A549 (cell line): Measurements from ENCODE around the gene ANXA10. TPM values are rescaled to one million over a fixed set of nuclear protein-coding genes. Genes with fewer than 3 reads are reported as not detected.

ENCODE experiments used
- ATAC-seq, 2 experiments: fragments of 200-7000 bp in 1 of 2; fragments of >200 bp in 1 of 2; cut with Nextera tagmentation in 1 of 2; cut with Tn5 transposase in 1 of 2; 3 replicates each; pipeline versions ENCODE4 v1.8.0 to v1.9.1; 2018 to 2020; ENCODE audit warnings: mild to moderate bottlenecking in 1 of 2, moderate library complexity in 1 of 2
- CTCF ChIA-PET: fragments of 300-600 bp; sonication (Branson Sonifier 250); formaldehyde crosslinking; extraction: SDS; loops from one replicate; lab custom pipeline; 2021; ENCODE audit warnings: antibody characterized with exemption, inconsistent platforms; lab: Yijun Ruan, JAX
- POLR2A ChIA-PET: fragments of 350-600 bp; formaldehyde crosslinking; extraction: SDS; loops from one replicate; lab custom pipeline; 2021; ENCODE audit warnings: antibody characterized with exemption, inconsistent platforms; lab: Yijun Ruan, JAX
- DNase-seq, 2 experiments: peaks; one replicate each; pipeline versions ENCODE4 v3.0.0 to v3.0.0-alpha.2; 2011 to 2016; ENCODE audit warnings: low read depth in 1 of 2, low spot score in 1 of 2
- FAIRE-seq: peaks from 2 replicates; lab custom pipeline; 2011; peaks lifted over from hg19 to GRCh38; lab: Jason Lieb, UNC
- H3K27ac ChIP-seq, 2 experiments: fragments of >200 bp; sonication (Bioruptor Twin); formaldehyde crosslinking; 3 replicates each; pipeline ENCODE4 v1.5.1; 2016 to 2017
- H3K4me1 ChIP-seq: fragments of >200 bp; sonication (Bioruptor Twin); formaldehyde crosslinking; 3 replicates; pipeline ENCODE4 v1.6.1; 2016
- H3K4me2 ChIP-seq: fragments of >200 bp; sonication (Bioruptor Twin); formaldehyde crosslinking; 3 replicates; pipeline ENCODE4 v1.6.1; 2016
- H3K4me3 ChIP-seq: fragments of >200 bp; sonication (Bioruptor Twin); formaldehyde crosslinking; 3 replicates; pipeline ENCODE4 v1.5.1; 2016
- H3K9me3 ChIP-seq: fragments of >200 bp; sonication (Bioruptor Twin); formaldehyde crosslinking; 3 replicates; pipeline ENCODE4 v1.6.1; 2016
- BCL3 ChIP-seq: fragments of >200 bp; sonication (Bioruptor Twin); formaldehyde crosslinking; IDR thresholded peaks from 3 replicates; pipeline ENCODE4 v1.6.1; 2016
- BHLHE40 ChIP-seq: IDR thresholded peaks from 2 replicates; pipeline ENCODE4 v1.6.1; 2012; ENCODE audit warnings: low read depth, low read length, inconsistent platforms
- CBX8 ChIP-seq: fragments of 200-600 bp; sonication (generic); IDR thresholded peaks from 2 replicates; pipeline ENCODE4 v1.6.1; 2016
- CTCF ChIP-seq: fragments of >200 bp; sonication (Bioruptor Twin); formaldehyde crosslinking; IDR thresholded peaks from 3 replicates; pipeline ENCODE4 v1.5.1; 2016
- EHF ChIP-seq: fragments of 250-450 bp; sonication (Bioruptor Pico); IDR thresholded peaks from 2 replicates; pipeline ENCODE4 v1.5.0; 2020; ENCODE audit warnings: mild to moderate bottlenecking
- EHMT2 ChIP-seq: fragments of 200-600 bp; sonication (generic); IDR thresholded peaks from 2 replicates; pipeline ENCODE4 v1.6.1; 2016; ENCODE audit warnings: antibody characterized with exemption, low read depth, mild to moderate bottlenecking, moderate library complexity
- GATA3 ChIP-seq: IDR thresholded peaks from 2 replicates; pipeline ENCODE4 v1.6.1; 2012; ENCODE audit warnings: borderline replicate concordance
- HMGXB4 ChIP-seq: fragments of 250-450 bp; sonication (Bioruptor Pico); IDR thresholded peaks from 2 replicates; pipeline ENCODE4 v1.5.0; 2021; ENCODE audit warnings: mild to moderate bottlenecking, moderate library complexity, borderline replicate concordance
- HOXB5 ChIP-seq: fragments of 250-450 bp; sonication (Bioruptor Pico); IDR thresholded peaks from 2 replicates; pipeline ENCODE4 v1.5.0; 2020; ENCODE audit warnings: mild to moderate bottlenecking, moderate library complexity
- JUNB ChIP-seq: fragments of >200 bp; sonication (Bioruptor Twin); formaldehyde crosslinking; IDR thresholded peaks from 2 replicates; pipeline ENCODE4 v1.6.1; 2016
- MAX ChIP-seq: IDR thresholded peaks from 2 replicates; pipeline ENCODE4 v1.6.1; 2012
- PBX3 ChIP-seq: IDR thresholded peaks from 2 replicates; pipeline ENCODE4 v1.6.1; 2012
- RAD21 ChIP-seq, 2 experiments: fragments of >200 bp in 1 of 2; sonication (Bioruptor Twin) in 1 of 2; formaldehyde crosslinking in 1 of 2; IDR thresholded peaks in 1 of 2; conservative IDR thresholded peaks in 1 of 2; 2 replicates in 1 of 2; 3 replicates in 1 of 2; pipeline ENCODE4 v1.6.1; 2012 to 2018; ENCODE audit warnings: inconsistent platforms in 1 of 2
- REST ChIP-seq: fragments of 200-600 bp; sonication (generic); IDR thresholded peaks from 2 replicates; pipeline ENCODE4 v1.6.1; 2016; ENCODE audit warnings: antibody characterized with exemption, mild to moderate bottlenecking, moderate library complexity
- RFX5 ChIP-seq: fragments of 450-650 bp; IDR thresholded peaks from 2 replicates; pipeline ENCODE4 v1.7.1; 2014; ENCODE audit warnings: antibody characterized with exemption, mild to moderate bottlenecking, moderate library complexity
- SMC3 ChIP-seq: fragments of >200 bp; sonication (Bioruptor Twin); formaldehyde crosslinking; IDR thresholded peaks from 3 replicates; pipeline ENCODE4 v1.6.1; 2018; ENCODE audit warnings: inconsistent platforms
- TP53 ChIP-seq: fragments of 250-450 bp; sonication (Bioruptor Pico); IDR thresholded peaks from 2 replicates; pipeline ENCODE4 v1.5.0; 2021; ENCODE audit warnings: mild to moderate bottlenecking, moderate library complexity
- WGBS: methylation state at CpG from one replicate; pipeline ENCODE4 v1.1.6; 2017; ENCODE audit errors: missing lambda C conversion rate; 5-methylcytosine and 5-hydroxymethylcytosine counted together
- polyA plus RNA-seq, 4 experiments: library from polyadenylated mRNA; depleted of rRNA in 3 of 4; stranded (reverse); fragments of >200 nt; fragmentation: RNase III in 1 of 4; extraction: RNeasy Plus Mini Kit Qiagen cat#74134 plus additional on column Dnase treatment in 1 of 4; gene quantifications; 2 replicates in 3 of 4; 3 replicates in 1 of 4; pipeline ENCODE4 v1.2.3, GENCODE V29; 2011 to 2017

ANXA10 gene
- polyA plus RNA-seq, 2 of the 4 experiments (the other 2 are of a cell fraction), result 1.7 to 4.0 TPM

GRCh38 chr4:168152837-168153500 is 60.6 kb downstream of the ANXA10 start (continued):
- no peak for TF ChIP-seq REST
- TF ChIP-seq TP53 (CRISPR knock-in tag), result no peak
- no peak for TF ChIP-seq JUNB

- ChIA-PET POLR2A (no interaction called here), CTCF (interaction anchor here (0.6 to 2.8 kb wide), 30 partner anchors 10 to 1469 kb away, joined by 3 to 21 read pairs (median 3); no protein-coding TSS in a partner anchor)
- peak; percentile 78 to 87 for ATAC-seq
- Histone ChIP-seq H3K4me1 (no peaks in the 10 kb centered on the region), H3K4me3 (peak overlapping the region; percentile 36), H3K9me3 (no peaks in the 10 kb centered on the region), H3K27ac (peak overlapping the region in 1 of 2 experiments; percentile 10; a peak in 1 of 6 replicates), H3K4me2 (peak overlapping the region; percentile 70)
- WGBS, result under 1% methylated on average over 10 of the region's 10 CpGs
- peak; percentile 30 to 82 for DNase-seq
- no peak for FAIRE-seq
- no peak for TF ChIP-seq PBX3
- no peak for TF ChIP-seq RFX5
- peak; percentile 33; the same call in 1 of the 2 replicates for TF ChIP-seq BHLHE40
- no peak; the same call in 1 of the 2 replicates for TF ChIP-seq JUNB
- TF ChIP-seq MAX, result peak; percentile 67
- peak; percentile 86 for TF ChIP-seq CTCF
- TF ChIP-seq RAD21 (conservative IDR thresholded peaks at IDR 0.05 in 1 of 2, IDR thresholded peaks at IDR 0.05 in 1 of 2), result peak; percentile 73 to 89
- peak; percentile 87 for TF ChIP-seq SMC3
- TF ChIP-seq, all 56 proteins: peak for 5
These were observed 61.5 kb downstream of the ANXA10 start for GRCh38 chr4:168153596-168154440.

- 58% methylated on average over 6 of the region's 6 CpGs for WGBS
- no peak overlapping the region for H3K4me2 ChIP-seq
- CTCF ChIA-PET, result interaction anchor here (0.7 to 2.8 kb wide), 18 partner anchors 11 to 847 kb away, joined by 3 to 21 read pairs (median 4); no protein-coding TSS in a partner anchor
- H3K4me3 ChIP-seq, result no peak overlapping the region
- FAIRE-seq, result no peak
- POLR2A ChIA-PET, result no interaction called here
- no peak overlapping the region for H3K27ac ChIP-seq
- DNase-seq, result no peak
- no peaks in the 10 kb centered on the region for H3K4me1 ChIP-seq
- H3K9me3 ChIP-seq, result 0 out of 3 replicates have a peak, but pooled peaks cover 5% of the 10 kb centered on the region
- ATAC-seq, result no peak
- TF ChIP-seq HOXB5 (CRISPR knock-in tag) (no peak), CBX8 (no peak), BCL3 (no peak), EHF (CRISPR knock-in tag) (no peak), CTCF (no peak), HMGXB4 (CRISPR knock-in tag) (no peak), EHMT2 (no peak), GATA3 (no peak)
These were observed 62.4 kb downstream of the ANXA10 start for GRCh38 chr4:168154546-168155277.
